Metanephros (tissue), 2 donors: ENCODE data around the gene RPL27. TPM values are rescaled to one million over a fixed set of nuclear protein-coding genes. Genes with fewer than 3 reads are reported as not detected.

Experiments
- small RNA-seq: library from RNA; depleted of rRNA; stranded (forward); fragments of <200 nt; gene quantifications from one replicate; pipeline ENCODE3, GENCODE V24; 2014; ENCODE audit warnings: low replicate concordance
- total RNA-seq: library from RNA; depleted of rRNA; stranded (reverse); fragments of >200 nt; gene quantifications from one replicate; pipeline ENCODE4 v1.2.3, GENCODE V29; 2014

The RPL27 gene
- 1,573 TPM for total RNA-seq

GRCh38 chr17:42997984-42998938 is at the start of gene RPL27:
RPL27 (plus strand) TSS chr17:42998419; CDS start chr17:42998751, 332 bp downstream.

GRCh38 chr17:42964161-42964932 is 33.9 kb upstream of the RPL27 start, which contains the start of gene AARSD1:
AARSD1 (minus strand) TSS chr17:42964454; CDS start chr17:42964440, 14 bp downstream.

GRCh38 chr17:42979511-42980273 is 18.5 kb upstream of the RPL27 start, which contains the start of gene PTGES3L:
PTGES3L (minus strand) TSS chr17:42980080; CDS start chr17:42980053, 27 bp downstream.

GRCh38 chr17:42980274-42980765 is 17.9 kb upstream of the RPL27 start, which contains the start of gene RUNDC1:
RUNDC1 (plus strand) TSS chr17:42980565; CDS start chr17:42980577, 12 bp downstream.

GRCh38 chr17:43006639-43007551 is 8.7 kb downstream of the RPL27 start, which contains the start of gene IFI35:
IFI35 (plus strand) TSS chr17:43006784; CDS start chr17:43006948, 164 bp downstream.

GRCh38 chr17:43021741-43022512 is 23.7 kb downstream of the RPL27 start, which contains the start of gene VAT1:
VAT1 (minus strand) TSS chr17:43022385; CDS start chr17:43022322, 63 bp downstream.

GRCh38 chr17:43024407-43025289 is 26.4 kb downstream of the RPL27 start, which contains the start of gene RND2:
RND2 (plus strand) TSS chr17:43025231; CDS start chr17:43025348, 117 bp downstream.

Small RNAs within 50 kb of the gene (small RNA-seq; reads per million reads assigned to genes)
- 0.12 reads per million for gene AARSD1

Other genes starting within 250 kb of the RPL27 start
- gene RAMP2, start 237.2 kb upstream of the RPL27 start, total RNA-seq: 34.9 TPM
- gene VPS25, start 225.0 kb upstream of the RPL27 start, total RNA-seq: 65.6 TPM
- 11.4 TPM for gene WNK4, start 217.8 kb upstream of the RPL27 start, total RNA-seq
- 108 TPM for gene COA3, start 199.7 kb upstream of the RPL27 start, total RNA-seq
- 0.18 TPM for gene CNTD1, start 199.6 kb upstream of the RPL27 start, total RNA-seq
- 126 TPM for gene BECN1, start 174.1 kb upstream of the RPL27 start, total RNA-seq
- 36.5 TPM for gene PSME3, start 165.0 kb upstream of the RPL27 start, total RNA-seq
- gene AOC2, start 153.8 kb upstream of the RPL27 start, total RNA-seq: 1.6 TPM
- 9.6 TPM for gene AOC3, start 147.2 kb upstream of the RPL27 start, total RNA-seq
- gene G6PC1, start 97.6 kb upstream of the RPL27 start, total RNA-seq: 6.0 TPM
- gene AARSD1, start 34.0 kb upstream of the RPL27 start, total RNA-seq: 30.5 TPM
- 5.8 TPM for gene PTGES3L, start 18.3 kb upstream of the RPL27 start, total RNA-seq
- 11.7 TPM for gene RUNDC1, start 17.9 kb upstream of the RPL27 start, total RNA-seq
- gene IFI35, start 8.4 kb downstream of the RPL27 start, total RNA-seq: 9.8 TPM
- 61.9 TPM for gene VAT1, start 24.0 kb downstream of the RPL27 start, total RNA-seq
- 1.3 TPM for gene RND2, start 26.8 kb downstream of the RPL27 start, total RNA-seq
- gene BRCA1, start 126.9 kb downstream of the RPL27 start, total RNA-seq: 17.1 TPM
- 99.5 TPM for gene NBR1, start 172.8 kb downstream of the RPL27 start, total RNA-seq
- gene TMEM106A, start 213.5 kb downstream of the RPL27 start, total RNA-seq: 18.2 TPM
- not detected for gene CCDC200, start 230.2 kb downstream of the RPL27 start, total RNA-seq
- not detected for gene RNU2-1, start 235.6 kb downstream of the RPL27 start, total RNA-seq